Epithelial cell of esophagus (primary cell): ENCODE data around the gene DERA.
A peak's percentile ranks its signal among the peaks of the same experiment; 100 is the strongest.

Experiments
- DNase-seq: peaks from one replicate; pipeline ENCODE4 v3.0.0; 2010; ENCODE audit warnings: low read depth
- H3K4me3 ChIP-seq: 2 replicates; pipeline ENCODE4 v1.5.1; 2011; ENCODE audit warnings: mild to moderate bottlenecking, low read length, control low read depth
- TF ChIP-seq, protein P1 (sequence below): IDR thresholded peaks from 2 replicates; pipeline ENCODE4 v1.5.1; 2011; ENCODE audit warnings: low read depth, mild to moderate bottlenecking, low read length, control low read depth, inconsistent platforms; ENCODE audit not compliant: insufficient read depth; ENCODE audit errors: missing control alignments

DERA gene

DNA sequence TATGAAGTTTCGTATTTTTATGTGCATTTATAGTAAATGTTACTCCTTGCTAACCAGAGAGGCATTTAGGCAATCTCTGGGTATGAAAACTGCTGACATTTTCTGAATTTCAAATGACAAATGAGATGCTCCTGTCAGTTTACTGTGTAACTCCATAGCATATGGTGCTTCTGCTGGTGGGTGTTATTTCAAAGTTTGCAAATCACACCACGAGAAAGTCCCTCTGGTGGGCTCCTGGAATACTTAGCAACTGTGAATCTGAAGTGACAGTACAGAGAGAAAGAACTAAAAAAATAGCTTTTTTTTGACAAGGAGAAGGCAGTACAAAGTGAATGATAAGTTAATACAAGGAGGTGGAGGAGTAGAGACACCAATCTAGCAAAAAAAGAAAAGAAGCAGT lies 161.5 kb downstream of the DERA start:
- TF ChIP-seq, protein P1, sequence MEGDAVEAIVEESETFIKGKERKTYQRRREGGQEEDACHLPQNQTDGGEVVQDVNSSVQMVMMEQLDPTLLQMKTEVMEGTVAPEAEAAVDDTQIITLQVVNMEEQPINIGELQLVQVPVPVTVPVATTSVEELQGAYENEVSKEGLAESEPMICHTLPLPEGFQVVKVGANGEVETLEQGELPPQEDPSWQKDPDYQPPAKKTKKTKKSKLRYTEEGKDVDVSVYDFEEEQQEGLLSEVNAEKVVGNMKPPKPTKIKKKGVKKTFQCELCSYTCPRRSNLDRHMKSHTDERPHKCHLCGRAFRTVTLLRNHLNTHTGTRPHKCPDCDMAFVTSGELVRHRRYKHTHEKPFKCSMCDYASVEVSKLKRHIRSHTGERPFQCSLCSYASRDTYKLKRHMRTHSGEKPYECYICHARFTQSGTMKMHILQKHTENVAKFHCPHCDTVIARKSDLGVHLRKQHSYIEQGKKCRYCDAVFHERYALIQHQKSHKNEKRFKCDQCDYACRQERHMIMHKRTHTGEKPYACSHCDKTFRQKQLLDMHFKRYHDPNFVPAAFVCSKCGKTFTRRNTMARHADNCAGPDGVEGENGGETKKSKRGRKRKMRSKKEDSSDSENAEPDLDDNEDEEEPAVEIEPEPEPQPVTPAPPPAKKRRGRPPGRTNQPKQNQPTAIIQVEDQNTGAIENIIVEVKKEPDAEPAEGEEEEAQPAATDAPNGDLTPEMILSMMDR: no peak
- H3K4me3 ChIP-seq: no peak overlapping the region
- DNase-seq: no peak

DNA sequence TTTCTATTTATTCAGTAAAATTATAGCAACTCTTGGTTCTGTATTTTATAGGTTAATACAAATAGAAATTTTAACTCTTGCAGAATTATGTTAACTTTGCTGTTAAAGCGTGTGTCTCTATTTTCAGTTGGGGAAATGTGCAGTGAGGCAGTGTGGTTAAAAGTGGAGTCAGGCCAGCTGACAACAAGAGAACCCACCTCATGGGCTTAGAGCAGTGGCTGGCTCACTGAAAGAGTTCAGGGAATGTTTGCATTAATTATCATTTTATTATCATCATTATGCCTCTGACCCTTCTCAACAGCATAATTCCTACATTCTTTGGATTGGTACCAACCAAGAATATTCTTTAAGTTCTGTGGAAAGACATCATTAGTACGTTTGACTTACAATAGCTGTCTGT lies 163.8 kb downstream of the DERA start:
- TF ChIP-seq, protein P1: no peak
- H3K4me3 ChIP-seq: no peak overlapping the region
- DNase-seq: no peak

DNA sequence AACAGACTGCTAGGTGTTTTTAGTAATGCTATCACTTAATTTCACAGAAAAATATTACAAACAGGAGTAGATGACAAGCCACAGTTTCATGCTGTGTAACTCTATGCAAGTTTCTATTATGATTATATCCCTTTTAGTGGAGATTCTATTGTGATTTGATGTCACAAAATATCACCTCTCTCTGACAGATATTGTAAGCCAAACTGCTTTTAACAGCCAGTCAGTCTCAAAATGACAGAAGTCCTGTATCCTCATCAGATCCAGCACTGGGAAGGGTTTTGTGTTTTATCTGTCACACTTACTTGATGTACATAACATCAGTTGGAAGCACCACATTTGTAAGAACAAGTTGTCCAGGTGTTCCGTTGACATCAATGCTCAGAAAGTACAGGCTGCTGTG lies 164.8 kb downstream of the DERA start:
- DNase-seq: no peak
- H3K4me3 ChIP-seq: no peak overlapping the region
- TF ChIP-seq, protein P1: no peak

DNA sequence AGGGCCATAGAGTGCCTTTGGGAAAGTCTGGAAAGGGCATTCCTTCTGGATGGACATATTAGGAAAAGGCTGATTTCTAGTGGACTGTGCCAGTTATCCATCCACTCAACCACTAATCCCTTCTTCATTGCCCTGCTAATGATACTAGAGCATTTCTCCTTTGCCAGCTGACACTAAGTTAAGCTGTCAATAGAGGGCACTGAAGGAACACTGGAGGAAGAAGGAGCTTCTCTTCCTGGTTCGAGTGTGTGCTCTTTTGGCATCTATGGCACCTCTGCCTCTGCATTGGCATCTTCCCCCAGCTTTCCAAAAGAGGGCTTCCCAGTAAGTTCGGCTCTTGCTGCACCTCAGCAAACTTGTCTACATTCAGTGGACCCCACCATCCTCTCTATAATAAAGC lies 165.4 kb downstream of the DERA start:
- DNase-seq: peak; percentile 63
- H3K4me3 ChIP-seq: no peak overlapping the region
- TF ChIP-seq, protein P1: peak; percentile 77

DNA sequence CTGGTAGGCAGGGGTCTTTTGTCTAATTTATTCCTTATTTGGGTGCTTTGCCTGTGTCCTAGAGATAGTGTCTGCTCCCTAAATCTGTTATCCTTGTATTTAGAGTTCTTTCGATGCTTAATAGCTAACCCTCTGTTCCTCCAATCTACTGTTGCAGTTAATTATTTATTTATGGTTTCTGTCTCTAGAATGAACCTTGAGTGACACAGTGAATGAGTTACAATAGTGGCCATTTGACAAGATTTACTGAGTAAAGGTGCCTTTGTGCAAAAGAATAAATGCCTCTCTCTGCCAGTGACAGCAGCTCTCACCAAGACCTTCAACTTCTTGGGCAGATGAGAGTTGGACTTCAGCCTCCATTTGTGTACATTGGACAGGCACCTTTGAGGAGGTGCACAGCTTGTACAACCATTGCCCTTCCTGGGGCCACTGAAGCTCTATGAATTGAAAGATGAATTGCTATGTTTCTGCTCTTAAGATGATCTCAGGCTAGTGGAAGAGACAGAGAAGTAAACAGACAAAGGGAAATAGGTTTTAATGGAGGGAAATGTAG lies 165.9 kb downstream of the DERA start:
- TF ChIP-seq, protein P1: no peak
- no peak for DNase-seq
- no peak overlapping the region for H3K4me3 ChIP-seq

DNA sequence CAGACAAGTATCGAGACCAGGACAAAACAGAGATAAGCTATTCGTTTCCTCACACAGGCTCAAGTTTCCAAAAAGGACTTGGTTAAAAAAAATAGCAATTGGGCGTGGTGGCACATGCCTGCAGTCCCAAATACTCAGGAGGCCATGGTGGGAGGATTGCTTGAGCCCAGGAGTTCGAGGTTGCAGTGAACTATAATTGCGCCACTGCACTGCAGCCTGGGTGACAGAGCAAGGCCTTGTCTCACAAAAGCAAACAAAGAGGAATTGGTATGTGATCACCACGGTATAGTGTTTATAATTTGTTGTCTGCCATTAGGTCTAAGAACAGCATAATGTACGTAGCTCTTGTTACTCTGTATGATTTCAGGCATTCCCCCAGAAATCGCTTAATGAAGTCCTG lies 175.3 kb downstream of the DERA start:
- TF ChIP-seq, protein P1: no peak
- H3K4me3 ChIP-seq: no peak overlapping the region
- DNase-seq: no peak

DNA sequence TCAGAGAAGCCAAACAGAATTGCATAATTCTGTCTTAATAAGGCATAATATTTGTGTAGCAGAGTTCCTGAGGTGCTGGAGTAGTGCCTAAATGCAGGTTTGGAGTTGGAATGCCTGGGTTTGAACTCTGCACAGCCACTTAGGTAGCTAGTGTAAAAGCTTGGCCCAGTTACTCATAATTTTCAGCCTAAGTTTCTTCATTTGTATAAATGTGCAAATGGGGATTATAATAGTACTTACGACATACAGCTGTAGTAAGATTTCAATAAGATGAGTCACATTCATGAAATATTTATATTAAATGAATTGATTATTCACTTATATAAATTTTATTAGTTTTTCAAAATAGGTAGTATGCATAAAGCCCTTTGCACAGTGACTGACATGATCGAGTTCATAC lies 175.8 kb downstream of the DERA start:
- TF ChIP-seq, protein P1: no peak
- DNase-seq: no peak
- H3K4me3 ChIP-seq: no peak overlapping the region
